ENCODE data around the gene ZNF766. TPM values are rescaled to one million over a fixed set of nuclear protein-coding genes. Genes with fewer than 3 reads are reported as not detected.
A peak's percentile ranks its signal among the peaks of the same experiment; 100 is the strongest.
"Not testable (repeated sequence)": the region's sequence is repeated elsewhere in the genome, so short reads cannot be mapped to it uniquely, and the experiment has no call there.

The ZNF766 gene
- total RNA-seq, 1 donor from 2014 or later = 24.1 TPM

DNA sequence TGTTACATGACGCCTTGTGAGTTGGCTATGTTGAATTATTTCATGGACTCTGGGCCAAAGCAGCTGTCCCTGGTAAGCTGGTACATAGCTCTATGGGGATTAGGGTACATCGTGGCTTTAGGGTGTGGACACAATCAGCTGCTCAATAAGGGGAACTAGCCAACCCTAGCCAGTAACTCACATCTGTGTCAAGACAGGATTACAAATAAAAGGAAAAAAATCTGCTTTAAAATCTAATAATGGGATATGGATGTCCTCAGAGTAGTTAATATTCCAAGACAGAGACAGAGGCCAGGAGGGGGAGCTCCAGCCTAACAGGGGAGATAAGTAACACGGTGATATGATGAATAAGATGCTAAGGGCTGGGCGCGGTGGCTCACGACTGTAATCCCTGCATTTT, 21.1 kb upstream of the ZNF766 start:
- H3K9me3 Mint-ChIP-seq = no peaks in the 10 kb centered on the region
- no peak overlapping the region for H3K4me3 Mint-ChIP-seq
- H3K36me3 Mint-ChIP-seq = no peaks in the 10 kb centered on the region
- H3K27me3 Mint-ChIP-seq = no peaks in the 10 kb centered on the region
- H3K4me1 Mint-ChIP-seq (ENCODE audit: unreplicated experiment) = no peaks in the 10 kb centered on the region
- TF ChIP-seq CTCF (conservative IDR thresholded peaks at IDR 0.05) = peak; percentile 64
- no peak overlapping the region for H3K27ac Mint-ChIP-seq
- no peak for DNase-seq (ENCODE audit: extremely low spot score, unreplicated experiment)

- Mint-ChIP-seq H3K36me3 (no peaks in the 10 kb centered on the region), H3K27me3 (no peaks in the 10 kb centered on the region), H3K9me3 (no peaks in the 10 kb centered on the region), H3K4me1 (ENCODE audit: unreplicated experiment) (no peaks in the 10 kb centered on the region), H3K27ac (no peak overlapping the region), H3K4me3 (no peak overlapping the region)
- no peak for TF ChIP-seq CTCF (conservative IDR thresholded peaks at IDR 0.05)
- no peak for DNase-seq (ENCODE audit: extremely low spot score, unreplicated experiment)
These were observed 11.0 kb upstream of the ZNF766 start for GRCh38 chr19:52258426-52258825.

DNA sequence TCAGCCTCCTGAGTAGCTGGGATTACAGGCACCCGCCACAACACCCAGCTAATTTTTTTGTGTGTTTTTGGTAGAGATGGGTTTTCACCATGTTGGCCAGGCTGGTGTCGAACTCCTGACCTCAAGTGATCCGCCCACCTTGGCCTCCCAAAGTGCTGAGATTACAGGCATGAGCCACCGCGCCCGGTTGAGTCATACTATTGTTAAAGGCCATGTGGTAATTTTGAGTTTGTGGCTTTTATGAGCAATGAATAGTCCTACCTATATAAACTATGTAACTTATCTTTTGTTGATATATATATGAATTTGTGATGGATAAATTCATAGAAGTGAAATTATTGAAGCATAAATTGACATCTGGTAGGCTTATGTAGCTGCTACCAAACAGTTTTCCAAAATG, 3.8 kb upstream of the ZNF766 start:
- H3K27ac Mint-ChIP-seq; H3K4me1 Mint-ChIP-seq (ENCODE audit: unreplicated experiment); H3K9me3 Mint-ChIP-seq; H3K36me3 Mint-ChIP-seq; DNase-seq (ENCODE audit: extremely low spot score, unreplicated experiment); H3K27me3 Mint-ChIP-seq; H3K4me3 Mint-ChIP-seq: not testable (repeated sequence)

- peaks cover 42% of the 10 kb centered on the region for H3K36me3 Mint-ChIP-seq
These were observed 989 bp downstream of the ZNF766 start for GRCh38 chr19:52270266-52270885.

DNA sequence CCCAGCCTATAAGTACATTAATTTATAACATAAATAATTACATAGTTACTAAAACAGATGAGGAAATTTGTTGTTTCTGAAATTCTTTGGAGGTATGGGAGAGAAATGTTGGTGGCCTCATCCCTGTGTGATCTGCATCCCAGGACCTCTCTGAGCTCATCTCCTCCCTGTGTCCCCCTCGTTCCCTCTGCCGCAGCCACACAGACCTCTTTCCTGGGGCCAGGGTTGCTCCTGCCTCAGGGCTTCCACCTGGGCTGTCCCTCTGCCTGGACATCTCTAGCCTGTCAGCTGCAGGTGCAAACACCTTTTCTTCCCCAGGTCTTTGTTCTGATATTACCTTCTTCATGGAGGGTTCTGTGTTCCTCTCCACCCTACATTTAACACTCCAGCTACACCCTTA, 3.9 kb downstream of the ZNF766 start:
- no peaks in the 10 kb centered on the region for H3K27me3 Mint-ChIP-seq
- no peak overlapping the region for H3K27ac Mint-ChIP-seq
- H3K4me1 Mint-ChIP-seq (ENCODE audit: unreplicated experiment) = peaks cover 24% of the 10 kb centered on the region
- H3K36me3 Mint-ChIP-seq = peaks cover 58% of the 10 kb centered on the region
- no peak for DNase-seq (ENCODE audit: extremely low spot score, unreplicated experiment)
- peaks cover 23% of the 10 kb centered on the region for H3K9me3 Mint-ChIP-seq
- peak overlapping the region; percentile 49 for H3K4me3 Mint-ChIP-seq
- no peak for TF ChIP-seq CTCF (conservative IDR thresholded peaks at IDR 0.05)

More at GRCh38 chr19:52270266-52270885, 989 bp downstream of the ZNF766 start:
- Mint-ChIP-seq H3K9me3 (peaks cover 19% of the 10 kb centered on the region), H3K4me1 (ENCODE audit: unreplicated experiment) (peaks cover 24% of the 10 kb centered on the region), H3K27ac (peak overlapping the region; percentile 94), H3K4me3 (peak overlapping the region; percentile 96), H3K27me3 (no peaks in the 10 kb centered on the region)
- DNase-seq (ENCODE audit: extremely low spot score, unreplicated experiment) = no peak
- no peak for TF ChIP-seq CTCF (conservative IDR thresholded peaks at IDR 0.05)

DNA sequence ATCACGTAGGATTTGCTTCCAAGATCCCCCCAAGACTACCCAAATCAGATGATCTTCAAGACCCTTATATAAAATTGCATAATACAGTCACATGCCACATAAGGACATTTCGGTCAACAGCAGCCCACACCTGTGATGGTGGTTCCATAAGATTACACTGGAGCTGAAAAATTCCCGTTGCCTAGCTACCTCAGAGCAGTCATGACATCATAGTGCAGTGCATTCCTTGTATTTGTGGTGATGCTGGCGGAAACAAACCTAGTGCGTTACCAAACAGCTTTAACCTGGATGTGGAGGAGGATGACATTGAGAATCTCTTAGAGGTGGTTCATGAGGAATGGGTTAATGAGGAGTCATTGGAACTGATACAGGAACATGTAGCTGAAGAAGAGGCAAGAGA, 4.8 kb downstream of the ZNF766 start:
- H3K4me3 Mint-ChIP-seq = no peak overlapping the region
- H3K9me3 Mint-ChIP-seq = peaks cover 23% of the 10 kb centered on the region
- H3K36me3 Mint-ChIP-seq = peaks cover 67% of the 10 kb centered on the region
- no peaks in the 10 kb centered on the region for H3K27me3 Mint-ChIP-seq
- DNase-seq (ENCODE audit: extremely low spot score, unreplicated experiment) = no peak
- TF ChIP-seq CTCF (conservative IDR thresholded peaks at IDR 0.05) = no peak
- H3K4me1 Mint-ChIP-seq (ENCODE audit: unreplicated experiment) = peaks cover 24% of the 10 kb centered on the region
- H3K27ac Mint-ChIP-seq = no peak overlapping the region

Data from type B pancreatic cell (in vitro differentiated cells).